B cell (primary cell): ENCODE results near the gene BRSK2. TPM values are rescaled to one million over a fixed set of nuclear protein-coding genes. Genes with fewer than 3 reads are reported as not detected.

ENCODE experiments used
- ATAC-seq: fragments of 200-7000 bp; cut with Tn5 transposase; one replicate; pipeline ENCODE4 v1.10.0; 2021; ENCODE audit warnings: low read depth, mild to moderate bottlenecking, moderate number of reproducible peaks, moderate library complexity
- CTCF ChIA-PET: fragments of 350-600 bp; sonication (Branson Sonifier 250); formaldehyde crosslinking; loops from one replicate; lab custom pipeline; 2021; ENCODE audit warnings: antibody characterized with exemption, inconsistent platforms; lab: Charles Lee
- POLR2A ChIA-PET: fragments of 350-600 bp; sonication (Branson Sonifier 250); formaldehyde crosslinking; loops from one replicate; lab custom pipeline; 2021; ENCODE audit warnings: antibody characterized with exemption; lab: Charles Lee
- DNase-seq: peaks from one replicate; pipeline ENCODE4 v3.0.0; 2013
- H2AFZ ChIP-seq: 2 replicates; pipeline ENCODE4 v1.6.1; 2012; ENCODE audit warnings: mild to moderate bottlenecking, low read depth, low read length; ENCODE audit not compliant: insufficient read depth, poor library complexity, severe bottlenecking
- H3K27ac ChIP-seq, 2 donors: 1 replicate in 1 of 2; 2 replicates in 1 of 2; pipeline ENCODE4 v1.5.1; 2012 to 2013; ENCODE audit warnings: low read length in 2 of 2, mild to moderate bottlenecking in 2 of 2, moderate library complexity in 1 of 2
- H3K27me3 ChIP-seq, 4 experiments: fragments of 200-600 bp in 1 of 4; sonication (generic) in 1 of 4; replicated peaks in 1 of 4; 1 replicate in 2 of 4; 2 replicates in 2 of 4; pipeline versions ENCODE4 v1.6.1 to v1.7.0; 2013 to 2016; ENCODE audit warnings: low read length in 3 of 4, mild to moderate bottlenecking in 2 of 4, mixed read lengths in 1 of 4, moderate library complexity in 1 of 4; ENCODE audit not compliant: insufficient read depth in 4 of 4, control insufficient read depth in 3 of 4; ENCODE audit errors: control extremely low read depth in 1 of 4
- H3K36me3 ChIP-seq, 2 experiments: replicated peaks in 1 of 2; 1 replicate in 1 of 2; 2 replicates in 1 of 2; pipeline versions ENCODE4 v1.6.1 to v1.7.1; 2013; ENCODE audit warnings: low read length in 1 of 2; ENCODE audit not compliant: insufficient read depth in 2 of 2, control insufficient read depth in 1 of 2; ENCODE audit errors: control extremely low read depth in 1 of 2, extremely low read depth in 1 of 2
- H3K4me1 ChIP-seq, 2 donors: fragments of 200-600 bp in 1 of 2; sonication (generic) in 1 of 2; 1 replicate in 1 of 2; 2 replicates in 1 of 2; pipeline versions ENCODE4 v1.5.1 to v1.6.1; 2013 to 2017; ENCODE audit warnings: low read length in 2 of 2; ENCODE audit not compliant: control insufficient read depth in 2 of 2, insufficient read depth in 2 of 2
- H3K4me2 ChIP-seq: replicated peaks from 2 replicates; pipeline ENCODE3; 2012; ENCODE audit warnings: mild to moderate bottlenecking, low read depth, low read length; ENCODE audit not compliant: poor library complexity, severe bottlenecking
- H3K4me3 ChIP-seq, 5 experiments: fragments of 200-600 bp in 1 of 5; sonication (generic) in 1 of 5; 1 replicate in 3 of 5; 2 replicates in 2 of 5; pipeline versions ENCODE4 v1.5.1 to v1.7.0; 2011 to 2016; ENCODE audit warnings: low read length in 4 of 5, mild to moderate bottlenecking in 4 of 5, low read depth in 2 of 5, control low read depth in 1 of 5, moderate library complexity in 1 of 5; ENCODE audit not compliant: insufficient read depth in 1 of 5; ENCODE audit errors: control extremely low read depth in 1 of 5, extremely low read depth in 1 of 5
- H3K79me2 ChIP-seq: fragments of 200-600 bp; sonication (generic); one replicate; pipeline ENCODE4 v1.6.0; 2016; ENCODE audit warnings: low read length; ENCODE audit not compliant: control insufficient read depth, insufficient read depth
- H3K9ac ChIP-seq: fragments of 200-600 bp; sonication (generic); 2 replicates; pipeline ENCODE4 v1.6.1; 2017; ENCODE audit warnings: mild to moderate bottlenecking, low read length, moderate library complexity
- H3K9me3 ChIP-seq, 3 donors: one replicate each; pipeline versions ENCODE4 v1.6.1 to v1.7.1; 2013; ENCODE audit warnings: low read length in 2 of 3; ENCODE audit not compliant: control insufficient read depth in 2 of 3, insufficient read depth in 1 of 3; ENCODE audit errors: control extremely low read depth in 1 of 3
- H4K20me1 ChIP-seq: 2 replicates; pipeline ENCODE4 v1.6.0; 2012; ENCODE audit warnings: mild to moderate bottlenecking, low read length; ENCODE audit not compliant: insufficient read depth, control insufficient read depth, poor library complexity, severe bottlenecking
- H3K27ac Mint-ChIP-seq: one replicate; pipeline ENCODE4 v1.8.0; 2021; ENCODE audit warnings: mixed read lengths
- H3K27me3 Mint-ChIP-seq: one replicate; pipeline ENCODE4 v1.8.0; 2021; ENCODE audit warnings: mixed read lengths
- H3K4me1 Mint-ChIP-seq: one replicate; pipeline ENCODE4 v1.8.0; 2021; ENCODE audit warnings: mixed read lengths
- H3K4me3 Mint-ChIP-seq: one replicate; pipeline ENCODE4 v1.8.0; 2021; ENCODE audit warnings: mixed read lengths
- H3K9me3 Mint-ChIP-seq: one replicate; pipeline ENCODE4 v1.8.0; 2022; ENCODE audit warnings: mixed read lengths; ENCODE audit not compliant: insufficient read depth
- CTCF ChIP-seq: fragments of 200-600 bp; IDR thresholded peaks from one replicate; pipeline ENCODE4 v1.8.0; 2022; ENCODE audit warnings: antibody characterized with exemption, mild to moderate bottlenecking
- EZH2 ChIP-seq: IDR thresholded peaks from 2 replicates; pipeline ENCODE4 v1.6.1; 2012; ENCODE audit warnings: borderline replicate concordance, low read depth, mild to moderate bottlenecking, moderate library complexity, low read length; ENCODE audit not compliant: insufficient read depth, poor library complexity, severe bottlenecking
- WGBS: methylation state at CpG from one replicate; pipeline ENCODE4 v1.1.5; 2013; ENCODE audit warnings: missing lambda C conversion rate; ENCODE audit not compliant: insufficient coverage; 5-methylcytosine and 5-hydroxymethylcytosine counted together
- intact Hi-C: fragments of 100-400 bp; cut with micrococcal nuclease; formaldehyde crosslinking; loops from one replicate; pipeline ENCODE4 v1.10.0; 2022
- polyA plus RNA-seq: library from polyadenylated mRNA; depleted of rRNA; stranded (reverse); fragments of >200 nt; gene quantifications from 2 replicates; pipeline ENCODE4 v1.2.3, GENCODE V29; 2012
- total RNA-seq, 2 donors: library from RNA; stranded (reverse); fragments of 120-200 nt in 1 of 2; gene quantifications; 1 replicate in 1 of 2; 2 replicates in 1 of 2; pipeline versions ENCODE4 v1.2.3 to v1.2.4, GENCODE V29; 2013 to 2022

The BRSK2 gene
- total and polyA plus RNA-seq, 2 donors (not counting 1 experiment from before 2014, with no cell fraction given) = 0.51 to 0.79 TPM

GRCh38 chr11:1510928-1511327 is 121.2 kb downstream of the BRSK2 start:
- no peak overlapping the region for H3K27ac Mint-ChIP-seq
- H3K4me1 Mint-ChIP-seq = peaks cover 60% of the 10 kb centered on the region
- Histone ChIP-seq H3K9ac (no peak overlapping the region), H3K27me3 (no peaks in the 10 kb centered on the region), H3K9me3 (no peaks in the 10 kb centered on the region), H3K79me2 (peaks cover 96% of the 10 kb centered on the region), H3K27ac (no peak overlapping the region), H2AFZ (no peak overlapping the region), H3K4me1 (peaks cover 8 to 38% of the 10 kb centered on the region in 2 donors), H3K4me3 (no peak overlapping the region), H3K4me2 (no peak overlapping the region), H3K36me3 (peaks cover 0 to 4% of the 10 kb centered on the region in 2 experiments), H4K20me1 (peaks cover 97% of the 10 kb centered on the region)
- no peaks in the 10 kb centered on the region for H3K27me3 Mint-ChIP-seq
- ATAC-seq = no peak
- ChIA-PET POLR2A (no interaction called here), CTCF (interaction anchor here (1.3 kb wide), 1 partner anchor 64 kb away, joined by 6 read pairs; no protein-coding TSS in a partner anchor)
- H3K4me3 Mint-ChIP-seq = no peak overlapping the region
- WGBS = 75% methylated on average over 5 of the region's 11 CpGs
- no peak for DNase-seq
- TF ChIP-seq EZH2 = no peak
- H3K9me3 Mint-ChIP-seq = no peaks in the 10 kb centered on the region
- intact Hi-C loops = loop anchor here (10.0 kb wide), 1 partner anchor 216 kb away; no protein-coding TSS in a partner anchor

GRCh38 chr11:1511937-1512496 is 122.3 kb downstream of the BRSK2 start:
- CTCF ChIA-PET = interaction anchor here (1.3 kb wide), 1 partner anchor 63 kb away, joined by 6 read pairs; no protein-coding TSS in a partner anchor
- no peak for DNase-seq
- H3K4me2 ChIP-seq = no peak overlapping the region
- POLR2A ChIA-PET = no interaction called here
- intact Hi-C loops = loop anchor here (10.0 kb wide), 1 partner anchor 217 kb away; no protein-coding TSS in a partner anchor
- no peak for ATAC-seq
- Mint-ChIP-seq H3K9me3 (no peaks in the 10 kb centered on the region), H3K4me1 (peaks cover 64% of the 10 kb centered on the region), H3K4me3 (no peak overlapping the region), H3K27me3 (no peaks in the 10 kb centered on the region), H3K27ac (no peak overlapping the region)
- H3K4me3 ChIP-seq = no peak overlapping the region
- H3K27ac ChIP-seq = no peak overlapping the region
- peaks cover 96% of the 10 kb centered on the region for H3K79me2 ChIP-seq
- H4K20me1 ChIP-seq = peaks cover 97% of the 10 kb centered on the region
- no peak overlapping the region for H3K9ac ChIP-seq
- H3K36me3 ChIP-seq = peaks cover 0 to 4% of the 10 kb centered on the region in 2 experiments
- TF ChIP-seq CTCF (no peak), EZH2 (no peak)
- no peaks in the 10 kb centered on the region for H3K27me3 ChIP-seq
- H3K4me1 ChIP-seq = peaks cover 9 to 34% of the 10 kb centered on the region in 2 donors
- H3K9me3 ChIP-seq = no peaks in the 10 kb centered on the region
- 79% methylated on average over 9 of the region's 12 CpGs for WGBS
- H2AFZ ChIP-seq = no peak overlapping the region

Other genes with a start within 250 kb of the BRSK2 start
- gene MUC5AC, start 232.0 kb upstream of the BRSK2 start, total RNA-seq = not detected in 2 replicates
- not detected in 2 replicates for gene MUC5AC, start 232.0 kb upstream of the BRSK2 start, polyA plus RNA-seq
- gene MUC5B, start 166.9 kb upstream of the BRSK2 start, total RNA-seq = not detected in 2 replicates
- gene MUC5B, start 166.9 kb upstream of the BRSK2 start, polyA plus RNA-seq = not detected in 2 replicates
- gene TOLLIP, start 80.3 kb upstream of the BRSK2 start, total RNA-seq = 52.5 and 59.7 TPM in 2 replicates
- 32.4 and 34.7 TPM in 2 replicates for gene TOLLIP, start 80.3 kb upstream of the BRSK2 start, polyA plus RNA-seq
- 55.7 and 63.4 TPM in 2 replicates for gene MOB2, start 96.8 kb downstream of the BRSK2 start, total RNA-seq
- 41.9 and 57.6 TPM in 2 replicates for gene MOB2, start 96.8 kb downstream of the BRSK2 start, polyA plus RNA-seq
- 4.3 and 5.2 TPM in 2 replicates for gene DUSP8, start 182.3 kb downstream of the BRSK2 start, total RNA-seq
- 7.2 and 24.0 TPM in 2 replicates for gene DUSP8, start 182.3 kb downstream of the BRSK2 start, polyA plus RNA-seq
- gene KRTAP5-1, start 195.3 kb downstream of the BRSK2 start, total RNA-seq = not detected in 2 replicates
- gene KRTAP5-1, start 195.3 kb downstream of the BRSK2 start, polyA plus RNA-seq = not detected in 2 replicates
- not detected in 2 replicates for gene KRTAP5-2, start 208.4 kb downstream of the BRSK2 start, total RNA-seq
- gene KRTAP5-2, start 208.4 kb downstream of the BRSK2 start, polyA plus RNA-seq = 0.36 TPM in 1 of 2 replicates, not detected in the other
- not detected in 2 replicates for gene KRTAP5-3, start 218.5 kb downstream of the BRSK2 start, total RNA-seq
- gene KRTAP5-3, start 218.5 kb downstream of the BRSK2 start, polyA plus RNA-seq = not detected in 2 replicates
- not detected in 2 replicates for gene KRTAP5-4, start 232.2 kb downstream of the BRSK2 start, total RNA-seq
- gene KRTAP5-4, start 232.2 kb downstream of the BRSK2 start, polyA plus RNA-seq = not detected in 2 replicates
- gene KRTAP5-5, start 239.8 kb downstream of the BRSK2 start, total RNA-seq = not detected in 2 replicates
- gene KRTAP5-5, start 239.8 kb downstream of the BRSK2 start, polyA plus RNA-seq = not detected in 2 replicates